HL-60 (cell line): ENCODE results near the gene TMEM242.

Experiments
- DNase-seq, 2 experiments: peaks; one replicate each; pipeline ENCODE4 v3.0.0-alpha.2; 2010 to 2020; ENCODE audit warnings: low read depth in 1 of 2, low spot score in 1 of 2
- H3K27ac ChIP-seq: fragments of 250-450 bp; sonication (Bioruptor Pico); replicated peaks from 2 replicates; pipeline ENCODE4 v1.5.1; 2020; ENCODE audit warnings: mild to moderate bottlenecking, moderate library complexity
- H3K27me3 ChIP-seq: fragments of 250-450 bp; sonication (Bioruptor Pico); 2 replicates; pipeline ENCODE4 v1.5.1; 2021; ENCODE audit warnings: mild to moderate bottlenecking, moderate library complexity; ENCODE audit not compliant: insufficient read depth, poor library complexity, severe bottlenecking
- H3K4me3 ChIP-seq: replicated peaks from 2 replicates; pipeline ENCODE4 v1.5.1; 2011; ENCODE audit warnings: mild to moderate bottlenecking, control low read depth, low read length; ENCODE audit not compliant: insufficient read depth
- CTCF ChIP-seq: IDR thresholded peaks from one replicate; pipeline ENCODE4 v1.5.1; 2011; ENCODE audit warnings: low read length, control low read depth, inconsistent platforms; ENCODE audit not compliant: insufficient read depth
- GABPA ChIP-seq: IDR thresholded peaks from 2 replicates; pipeline ENCODE4 v1.6.1; 2012; ENCODE audit warnings: low read depth
- POLR2AphosphoS5 ChIP-seq: IDR thresholded peaks from 2 replicates; pipeline ENCODE4 v1.6.1; 2012; ENCODE audit warnings: low read depth
- SPI1 ChIP-seq: IDR thresholded peaks from 2 replicates; pipeline ENCODE4 v1.6.1; 2012; ENCODE audit warnings: low read depth, mild to moderate bottlenecking, borderline replicate concordance
- TF ChIP-seq, protein P1 (sequence below): IDR thresholded peaks from 2 replicates; pipeline ENCODE4 v1.6.1; 2012; ENCODE audit warnings: low read depth; ENCODE audit not compliant: insufficient replicate concordance

TMEM242 gene

GRCh38 chr6:157268835-157269234 lies 54.5 kb downstream of the TMEM242 start:
- no peak overlapping the region for H3K27ac ChIP-seq
- H3K27me3 ChIP-seq, result peaks cover 9% of the 10 kb centered on the region
- DNase-seq, result no peak
- no peak overlapping the region for H3K4me3 ChIP-seq
- TF ChIP-seq CTCF (no peak), SPI1 (no peak), POLR2AphosphoS5 (no peak), GABPA (no peak)
- TF ChIP-seq, protein P1, sequence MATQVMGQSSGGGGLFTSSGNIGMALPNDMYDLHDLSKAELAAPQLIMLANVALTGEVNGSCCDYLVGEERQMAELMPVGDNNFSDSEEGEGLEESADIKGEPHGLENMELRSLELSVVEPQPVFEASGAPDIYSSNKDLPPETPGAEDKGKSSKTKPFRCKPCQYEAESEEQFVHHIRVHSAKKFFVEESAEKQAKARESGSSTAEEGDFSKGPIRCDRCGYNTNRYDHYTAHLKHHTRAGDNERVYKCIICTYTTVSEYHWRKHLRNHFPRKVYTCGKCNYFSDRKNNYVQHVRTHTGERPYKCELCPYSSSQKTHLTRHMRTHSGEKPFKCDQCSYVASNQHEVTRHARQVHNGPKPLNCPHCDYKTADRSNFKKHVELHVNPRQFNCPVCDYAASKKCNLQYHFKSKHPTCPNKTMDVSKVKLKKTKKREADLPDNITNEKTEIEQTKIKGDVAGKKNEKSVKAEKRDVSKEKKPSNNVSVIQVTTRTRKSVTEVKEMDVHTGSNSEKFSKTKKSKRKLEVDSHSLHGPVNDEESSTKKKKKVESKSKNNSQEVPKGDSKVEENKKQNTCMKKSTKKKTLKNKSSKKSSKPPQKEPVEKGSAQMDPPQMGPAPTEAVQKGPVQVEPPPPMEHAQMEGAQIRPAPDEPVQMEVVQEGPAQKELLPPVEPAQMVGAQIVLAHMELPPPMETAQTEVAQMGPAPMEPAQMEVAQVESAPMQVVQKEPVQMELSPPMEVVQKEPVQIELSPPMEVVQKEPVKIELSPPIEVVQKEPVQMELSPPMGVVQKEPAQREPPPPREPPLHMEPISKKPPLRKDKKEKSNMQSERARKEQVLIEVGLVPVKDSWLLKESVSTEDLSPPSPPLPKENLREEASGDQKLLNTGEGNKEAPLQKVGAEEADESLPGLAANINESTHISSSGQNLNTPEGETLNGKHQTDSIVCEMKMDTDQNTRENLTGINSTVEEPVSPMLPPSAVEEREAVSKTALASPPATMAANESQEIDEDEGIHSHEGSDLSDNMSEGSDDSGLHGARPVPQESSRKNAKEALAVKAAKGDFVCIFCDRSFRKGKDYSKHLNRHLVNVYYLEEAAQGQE, result no peak

- no peak for TF ChIP-seq GABPA
- no peak for TF ChIP-seq CTCF
- no peak for TF ChIP-seq SPI1
- no peak for TF ChIP-seq POLR2AphosphoS5
- TF ChIP-seq, protein P1, result no peak
- H3K27me3 ChIP-seq, result peaks cover 4% of the 10 kb centered on the region
- DNase-seq, result no peak
- H3K27ac ChIP-seq, result no peak overlapping the region
- no peak overlapping the region for H3K4me3 ChIP-seq
These were observed 54.9 kb downstream of the TMEM242 start for GRCh38 chr6:157268396-157268795.

DNA sequence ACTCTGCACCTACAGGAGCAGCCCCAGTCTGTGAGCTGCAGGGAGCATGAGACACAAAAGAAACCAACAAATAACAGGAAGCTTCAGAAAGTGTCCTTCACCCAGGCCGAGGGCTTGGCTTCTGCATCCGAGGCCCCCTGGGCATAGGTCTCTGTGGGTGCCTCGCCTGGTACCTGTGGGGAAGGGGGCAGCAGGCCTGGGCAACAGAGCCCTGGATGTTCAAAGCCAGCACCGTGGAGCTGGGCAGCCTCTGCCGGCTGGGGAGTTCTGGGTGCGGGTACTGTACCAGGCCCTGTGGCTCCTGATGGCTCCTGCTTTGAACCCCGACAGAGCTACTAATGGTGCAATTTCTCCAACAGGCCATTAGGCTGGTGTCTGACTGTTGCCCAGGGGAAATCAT lies 55.7 kb downstream of the TMEM242 start:
- no peak overlapping the region for H3K4me3 ChIP-seq
- H3K27ac ChIP-seq, result no peak overlapping the region
- DNase-seq, result no peak
- H3K27me3 ChIP-seq, result no peaks in the 10 kb centered on the region
- TF ChIP-seq SPI1 (no peak), CTCF (no peak), GABPA (no peak), POLR2AphosphoS5 (no peak)
- TF ChIP-seq, protein P1, result no peak
